IMR-90 (cell line): Measurements from ENCODE around the gene VAC14. TPM values are rescaled to one million over a fixed set of nuclear protein-coding genes. Genes with fewer than 3 reads are reported as not detected.

ENCODE experiments used
- ATAC-seq: fragments of 200-7000 bp; cut with Tn5 transposase; 2 replicates; pipeline ENCODE4 v1.9.1; 2020; ENCODE audit warnings: low read depth, mild to moderate bottlenecking, moderate library complexity
- BruUV-seq: library from RNA; stranded (reverse); fragments of 400-500 nt; replicated peaks from 2 replicates; lab custom pipeline; 2021; lab: Mats Ljungman, UMichigan
- CTCF ChIA-PET: fragments of 300-600 bp; formaldehyde crosslinking; extraction: SDS; loops from one replicate; lab custom pipeline; 2021; ENCODE audit warnings: antibody characterized with exemption; lab: Yijun Ruan, JAX
- POLR2A ChIA-PET: fragments of 300-600 bp; sonication (Branson Sonifier 250); formaldehyde crosslinking; loops from one replicate; lab custom pipeline; 2022; ENCODE audit warnings: antibody characterized with exemption; ENCODE audit not compliant: unreplicated experiment; lab: Charles Lee
- DNase-seq: peaks from one replicate; pipeline ENCODE4 v3.0.0; 2013
- H2AFZ ChIP-seq: replicated peaks from 2 replicates; pipeline ENCODE3; 2013; ENCODE audit warnings: low read length, mild to moderate bottlenecking; ENCODE audit not compliant: poor library complexity
- H2AK5ac ChIP-seq: 2 replicates; pipeline ENCODE4 v1.6.1; 2013; ENCODE audit warnings: low read depth, low read length, inconsistent platforms
- H2AK9ac ChIP-seq: replicated peaks from 2 replicates; pipeline ENCODE3; 2013; ENCODE audit warnings: mild to moderate bottlenecking, low read depth, low read length, moderate library complexity; ENCODE audit not compliant: poor library complexity
- H2BK120ac ChIP-seq: 2 replicates; pipeline ENCODE4 v1.6.1; 2013; ENCODE audit warnings: low read depth, low read length, inconsistent platforms
- H2BK15ac ChIP-seq: 3 replicates; pipeline ENCODE4 v1.6.1; 2013; ENCODE audit warnings: low read depth, low read length, inconsistent platforms
- H2BK20ac ChIP-seq: 2 replicates; pipeline ENCODE4 v1.6.1; 2013; ENCODE audit warnings: low read depth, mild to moderate bottlenecking, inconsistent platforms, low read length, moderate library complexity
- H2BK5ac ChIP-seq: 2 replicates; pipeline ENCODE4 v1.6.1; 2013; ENCODE audit warnings: mild to moderate bottlenecking, low read depth, low read length, inconsistent platforms; ENCODE audit not compliant: poor library complexity, severe bottlenecking
- H3K14ac ChIP-seq: replicated peaks from 2 replicates; pipeline ENCODE4 v1.6.1; 2013; ENCODE audit warnings: low read depth, low read length, inconsistent platforms
- H3K18ac ChIP-seq: 2 replicates; pipeline ENCODE4 v1.6.1; 2013; ENCODE audit warnings: low read depth, low read length, control low read depth
- H3K23ac ChIP-seq: 2 replicates; pipeline ENCODE4 v1.6.1; 2013; ENCODE audit warnings: low read depth, low read length, inconsistent platforms
- H3K27ac ChIP-seq: 2 replicates; pipeline ENCODE4 v1.5.1; 2013; ENCODE audit warnings: mild to moderate bottlenecking, control low read depth, low read length; ENCODE audit not compliant: insufficient read depth
- H3K27me3 ChIP-seq: 2 replicates; pipeline ENCODE4 v1.6.1; 2013; ENCODE audit warnings: low read length; ENCODE audit not compliant: control insufficient read depth, insufficient read depth
- H3K36me3 ChIP-seq: 2 replicates; pipeline ENCODE4 v1.6.1; 2013; ENCODE audit warnings: low read length, mixed read lengths; ENCODE audit not compliant: control insufficient read depth, insufficient read depth
- H3K4ac ChIP-seq: 2 replicates; pipeline ENCODE4 v1.6.1; 2013; ENCODE audit warnings: low read depth, low read length, inconsistent platforms
- H3K4me1 ChIP-seq: 2 replicates; pipeline ENCODE4 v1.6.1; 2013; ENCODE audit warnings: low read length, mixed read lengths; ENCODE audit not compliant: control insufficient read depth, insufficient read depth
- H3K4me2 ChIP-seq: 2 replicates; pipeline ENCODE4 v1.6.1; 2013; ENCODE audit warnings: low read depth, mild to moderate bottlenecking, control low read depth, low read length, moderate library complexity
- H3K4me3 ChIP-seq: 2 replicates; pipeline ENCODE4 v1.5.1; 2013; ENCODE audit warnings: low read depth, mild to moderate bottlenecking, control low read depth, low read length, moderate library complexity; ENCODE audit not compliant: insufficient read depth
- H3K56ac ChIP-seq: 2 replicates; pipeline ENCODE4 v1.6.1; 2013; ENCODE audit warnings: low read length, inconsistent platforms; ENCODE audit not compliant: insufficient read depth; ENCODE audit errors: extremely low read depth
- H3K79me1 ChIP-seq, 2 experiments: 2 replicates each; pipeline ENCODE4 v1.6.1; 2013; ENCODE audit warnings: low read length in 2 of 2, inconsistent platforms in 1 of 2, low read depth in 1 of 2
- H3K9ac ChIP-seq: 2 replicates; pipeline ENCODE4 v1.6.1; 2013; ENCODE audit warnings: low read depth, low read length, control low read depth
- H3K9me1 ChIP-seq: 2 replicates; pipeline ENCODE4 v1.6.1; 2013; ENCODE audit warnings: low read length, inconsistent platforms; ENCODE audit not compliant: insufficient read depth
- H3K9me3 ChIP-seq: 2 replicates; pipeline ENCODE4 v1.6.1; 2013; ENCODE audit warnings: low read length; ENCODE audit not compliant: control insufficient read depth, insufficient read depth
- H4K20me1 ChIP-seq: 2 replicates; pipeline ENCODE4 v1.6.1; 2013; ENCODE audit warnings: low read length, inconsistent platforms; ENCODE audit not compliant: insufficient read depth
- H4K5ac ChIP-seq: 2 replicates; pipeline ENCODE4 v1.6.1; 2013; ENCODE audit warnings: mild to moderate bottlenecking, low read depth, low read length, control low read depth
- H4K8ac ChIP-seq, 2 experiments: 2 replicates each; pipeline ENCODE4 v1.6.1; 2013; ENCODE audit warnings: low read depth in 2 of 2, low read length in 2 of 2, control low read depth in 1 of 2, inconsistent platforms in 1 of 2
- H4K91ac ChIP-seq: 2 replicates; pipeline ENCODE4 v1.6.1; 2013; ENCODE audit warnings: low read depth, low read length, inconsistent platforms; ENCODE audit not compliant: insufficient read depth
- BHLHE40 ChIP-seq: fragments of 150-350 bp; IDR thresholded peaks from 2 replicates; pipeline ENCODE4 v1.6.1; 2016; ENCODE audit warnings: mild to moderate bottlenecking, low read depth, low read length
- MAZ ChIP-seq: IDR thresholded peaks from 2 replicates; pipeline ENCODE4 v1.6.1; 2012; ENCODE audit warnings: low read depth, mild to moderate bottlenecking, low read length, improper control_type of control experiment, moderate library complexity, borderline replicate concordance
- RCOR1 ChIP-seq: IDR thresholded peaks from 2 replicates; pipeline ENCODE4 v1.6.1; 2012; ENCODE audit warnings: mild to moderate bottlenecking, low read length, improper control_type of control experiment; ENCODE audit not compliant: insufficient replicate concordance
- SMC3 ChIP-seq: fragments of 150-350 bp; IDR thresholded peaks from 2 replicates; pipeline ENCODE4 v1.6.1; 2016; ENCODE audit warnings: low read depth, mild to moderate bottlenecking, antibody characterized with exemption, low read length, moderate library complexity
- WGBS, 2 experiments: methylation state at CpG; one replicate each; pipeline versions ENCODE4 v1.1.5 to v1.1.7; 2013; ENCODE audit warnings: missing lambda C conversion rate in 2 of 2; ENCODE audit not compliant: insufficient read length in 1 of 2; ENCODE audit errors: extremely low coverage in 2 of 2; 5-methylcytosine and 5-hydroxymethylcytosine counted together
- dilution Hi-C: fragments of 300-500 bp; cut with HindIII; formaldehyde crosslinking; loops from one replicate; pipeline ENCODE4 v1.14.3; 2018; ENCODE audit warnings: low sequenced_read_pairs; ENCODE audit not compliant: unreplicated experiment
- in situ Hi-C: fragments of 300-500 bp; cut with MboI; formaldehyde crosslinking; loops from 3 replicates; pipeline ENCODE4 v1.14.3; 2019; ENCODE audit warnings: low sequenced_read_pairs, inconsistent platforms, mixed read lengths
- intact Hi-C: fragments of 100-400 bp; cut with micrococcal nuclease; formaldehyde crosslinking; loops from 2 replicates; pipeline ENCODE4 v1.10.0; 2022
- polyA plus RNA-seq, 3 experiments: library from polyadenylated mRNA; depleted of rRNA; stranded (reverse); fragments of >200 nt; gene quantifications; 2 replicates each; pipeline ENCODE4 v1.2.3, GENCODE V29; 2012; ENCODE audit warnings: low replicate concordance in 1 of 3
- total RNA-seq: library from RNA; depleted of rRNA; stranded (reverse); fragments of >200 nt; gene quantifications from 2 replicates; pipeline ENCODE4 v1.2.3, GENCODE V29; 2012

VAC14 gene
- total and polyA plus RNA-seq, 2 of the 4 experiments (the other 2 are of a cell fraction) = 21.1 to 40.2 TPM

- H3K27ac ChIP-seq = peak overlapping the region; percentile 68
- peak overlapping the region; percentile 96 for H3K14ac ChIP-seq
- ATAC-seq (no peak), DNase-seq (no peak)
- no TSS peak for BruUV-seq
- peak overlapping the region; percentile 100 for H2AK5ac ChIP-seq
- peak overlapping the region; percentile 80 for H4K5ac ChIP-seq
- H3K56ac ChIP-seq = no peak overlapping the region
- dilution Hi-C loops (no loop called here), in situ Hi-C loops (loop anchor here (5.0 to 25.0 kb wide), 2 partner anchors 50 to 675 kb away; partner anchors contain the start of gene CALB2), intact Hi-C loops (loop anchor here (5.0 kb wide), 1 partner anchor 670 kb away; the partner anchor contains the start of gene CALB2)
- peak overlapping the region; percentile 99 for H3K4ac ChIP-seq
- H4K20me1 ChIP-seq = peaks cover 31% of the 10 kb centered on the region
- H3K79me1 ChIP-seq = peaks cover 0 to 63% of the 10 kb centered on the region in 2 experiments
- H2BK20ac ChIP-seq = peak overlapping the region; percentile 89
- peak overlapping the region; percentile 89 for H3K23ac ChIP-seq
- no peak for TF ChIP-seq RCOR1
- TF ChIP-seq MAZ = no peak
- TF ChIP-seq BHLHE40 = 0 out of 2 replicates have a peak, but pooled peaks have one; percentile 41
- TF ChIP-seq SMC3 = no peak
- ChIA-PET POLR2A (interaction anchor here (1.0 to 1.4 kb wide), 5 partner anchors 16 to 73 kb away, joined by 3 to 7 read pairs (median 4); no protein-coding TSS in a partner anchor), CTCF (interaction anchor here (0.8 to 2.8 kb wide), 5 partner anchors 16 to 85 kb away, joined by 3 to 8 read pairs (median 4); no protein-coding TSS in a partner anchor)
- H3K4me3 ChIP-seq = no peak overlapping the region
- H3K36me3 ChIP-seq = peaks cover 12% of the 10 kb centered on the region
- H2AFZ ChIP-seq = no peak overlapping the region
- peak overlapping the region; percentile 92 to 98; a peak in 2 of 4 replicates for H4K8ac ChIP-seq
- peak overlapping the region; percentile 93 for H2BK120ac ChIP-seq
- peak overlapping the region; percentile 97 for H4K91ac ChIP-seq
- peak overlapping the region; percentile 81 for H2BK5ac ChIP-seq
- peak overlapping the region; percentile 90 for H2AK9ac ChIP-seq
- H2BK15ac ChIP-seq = peak overlapping the region; percentile 99; the same call in 2 of the 3 replicates
- peaks cover 61% of the 10 kb centered on the region for H3K4me1 ChIP-seq
- peak overlapping the region; percentile 74 for H3K18ac ChIP-seq
- no peaks in the 10 kb centered on the region for H3K9me3 ChIP-seq
- no peak overlapping the region for H3K9ac ChIP-seq
- H3K9me1 ChIP-seq = peaks cover 44% of the 10 kb centered on the region
- no CpG with 5 or more reads among the region's 5 CpGs for WGBS, 2 experiments
- H3K4me2 ChIP-seq = no peak overlapping the region
- H3K27me3 ChIP-seq = no peaks in the 10 kb centered on the region
Observed at GRCh38 chr16:70687102-70687511, 113.9 kb downstream of the VAC14 start.
